GM21367 (cell line): Measurements from ENCODE around the gene EFCAB5.

ENCODE experiments used
- ATAC-seq: cut with Tn5 transposase; IDR thresholded peaks from one replicate; pipeline ENCODE4 v1.9.1; 2021; ENCODE audit not compliant: unreplicated experiment

EFCAB5 gene

DNA sequence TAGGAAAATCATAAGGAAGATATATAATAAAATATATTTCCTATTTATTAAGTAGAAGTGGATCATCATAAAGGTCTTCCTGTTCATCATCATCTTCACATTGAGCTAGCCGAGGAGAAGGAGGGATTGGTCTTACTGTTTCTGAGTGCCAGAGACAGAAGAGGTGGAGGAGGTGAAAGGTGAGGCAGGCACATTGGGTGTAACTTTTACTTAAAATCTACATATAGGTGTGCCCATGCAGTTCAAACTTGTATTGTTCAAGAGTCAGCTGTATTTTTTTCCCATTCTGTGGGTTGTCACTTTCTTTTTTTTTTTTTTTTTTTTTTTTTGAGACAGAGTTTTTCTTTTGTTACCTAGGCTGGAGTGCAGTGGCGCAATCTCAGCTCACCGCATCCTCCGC lies 210.0 kb downstream of the EFCAB5 start:
- ATAC-seq: no peak

- ATAC-seq: no peak
These were observed 212.0 kb downstream of the EFCAB5 start for GRCh38 chr17:30153463-30153862.

- ATAC-seq: no peak
These were observed 214.0 kb downstream of the EFCAB5 start for GRCh38 chr17:30155389-30155788.
